HepG2 (cell line): ENCODE data around the gene DLG1. TPM values are rescaled to one million over a fixed set of nuclear protein-coding genes. Genes with fewer than 3 reads are reported as not detected.

Experiments
- HOXA3 ChIP-seq: sonication (generic); formaldehyde crosslinking; IDR thresholded peaks from 2 replicates; pipeline ENCODE4 v1.5.0; 2020; ENCODE audit warnings: missing genetic modification reagents
- MAZ ChIP-seq, 2 experiments: sonication (generic) in 1 of 2; formaldehyde crosslinking in 1 of 2; IDR thresholded peaks; 2 replicates each; pipeline versions ENCODE4 v1.5.0 to v1.6.1; 2012 to 2020; ENCODE audit warnings: low read depth in 2 of 2, mild to moderate bottlenecking in 2 of 2, borderline replicate concordance in 1 of 2, improper control_type of control experiment in 1 of 2, low read length in 1 of 2, missing genetic modification reagents in 1 of 2, moderate library complexity in 1 of 2
- NR2F6 ChIP-seq, 2 experiments: IDR thresholded peaks; 2 replicates each; pipeline ENCODE4 v1.6.1; 2016; ENCODE audit warnings: antibody characterized with exemption in 1 of 2, mild to moderate bottlenecking in 1 of 2
- PHF8 ChIP-seq: sonication (generic); formaldehyde crosslinking; IDR thresholded peaks from 2 replicates; pipeline ENCODE4 v1.5.0; 2020; ENCODE audit warnings: missing genetic modification reagents
- POLR2A ChIP-seq, 2 experiments: IDR thresholded peaks; 2 replicates each; pipeline ENCODE4 v1.6.1; 2011; ENCODE audit warnings: low read depth in 2 of 2, low read length in 2 of 2, mild to moderate bottlenecking in 1 of 2, moderate library complexity in 1 of 2; ENCODE audit not compliant: insufficient read depth in 1 of 2
- SALL1 ChIP-seq: sonication (generic); formaldehyde crosslinking; IDR thresholded peaks from 2 replicates; pipeline ENCODE4 v1.8.0; 2022; ENCODE audit warnings: mild to moderate bottlenecking, missing genetic modification reagents
- SOX13 ChIP-seq, 3 experiments: fragments of 450-650 bp in 1 of 3; sonication (generic) in 1 of 3; formaldehyde crosslinking in 1 of 3; IDR thresholded peaks in 2 of 3; conservative IDR thresholded peaks in 1 of 3; 2 replicates each; pipeline versions ENCODE4 v1.5.0 to v1.6.1; 2016 to 2020; ENCODE audit warnings: antibody characterized with exemption in 1 of 3, mild to moderate bottlenecking in 1 of 3, missing compliant biosample characterization in 1 of 3, missing genetic modification reagents in 1 of 3, moderate library complexity in 1 of 3
- SRSF1 ChIP-seq: fragments of 200-400 bp; formaldehyde crosslinking; optimal IDR thresholded peaks from 2 replicates; pipeline ENCODE3; 2017; ENCODE audit warnings: mild to moderate bottlenecking, low read depth, low read length, moderate library complexity
- SRY ChIP-seq: sonication (generic); formaldehyde crosslinking; IDR thresholded peaks from 2 replicates; pipeline ENCODE4 v1.8.0; 2022; ENCODE audit warnings: mild to moderate bottlenecking, missing genetic modification reagents
- ZFP91 ChIP-seq: sonication (generic); formaldehyde crosslinking; IDR thresholded peaks from 2 replicates; pipeline ENCODE4 v1.9.0; 2022; ENCODE audit warnings: missing genetic modification reagents, mild to moderate bottlenecking, borderline replicate concordance
- ZGPAT ChIP-seq: IDR thresholded peaks from 2 replicates; pipeline ENCODE4 v1.6.1; 2016; ENCODE audit warnings: mild to moderate bottlenecking
- ZMYM4 ChIP-seq: sonication (generic); formaldehyde crosslinking; IDR thresholded peaks from 2 replicates; pipeline ENCODE4 v1.8.1; 2023; ENCODE audit warnings: mild to moderate bottlenecking, missing genetic modification reagents
- ZNF331 ChIP-seq: sonication (generic); formaldehyde crosslinking; IDR thresholded peaks from 2 replicates; pipeline ENCODE4 v1.4.0; 2020; ENCODE audit warnings: missing genetic modification reagents
- ZNF431 ChIP-seq: sonication (generic); formaldehyde crosslinking; IDR thresholded peaks from 2 replicates; pipeline ENCODE4 v1.9.0; 2022; ENCODE audit warnings: missing genetic modification reagents, low read depth, mild to moderate bottlenecking, borderline replicate concordance
- ZNF432 ChIP-seq: sonication (generic); formaldehyde crosslinking; IDR thresholded peaks from 2 replicates; pipeline ENCODE4 v1.5.0; 2020; ENCODE audit warnings: missing genetic modification reagents, mild to moderate bottlenecking, borderline replicate concordance
- ZNF574 ChIP-seq: sonication (generic); formaldehyde crosslinking; IDR thresholded peaks from 2 replicates; pipeline ENCODE4 v1.4.0; 2020; ENCODE audit warnings: missing genetic modification reagents
- ZNF674 ChIP-seq: sonication (generic); formaldehyde crosslinking; IDR thresholded peaks from 2 replicates; pipeline ENCODE4 v1.5.0; 2020; ENCODE audit warnings: low read depth, mild to moderate bottlenecking, missing genetic modification reagents
- ZNF776 ChIP-seq: sonication (generic); formaldehyde crosslinking; IDR thresholded peaks from 2 replicates; pipeline ENCODE4 v1.4.0; 2020; ENCODE audit warnings: mild to moderate bottlenecking, missing genetic modification reagents
- polyA plus RNA-seq, 8 experiments: library from polyadenylated mRNA; depleted of rRNA in 3 of 8; stranded (reverse) in 7 of 8; unstranded in 1 of 8; fragments of >200 nt; fragmentation: Illumina TruSeq in 4 of 8; extraction: Trizol in 4 of 8; gene quantifications; 2 replicates each; pipeline versions ENCODE4 v1.2.1 to v1.2.3, GENCODE V29; 2011 to 2016; ENCODE audit warnings: low read depth in 4 of 8, missing spikeins in 1 of 8, mixed read lengths in 1 of 8; ENCODE audit not compliant: insufficient read depth in 1 of 8
- total RNA-seq, 5 experiments: library from RNA; depleted of rRNA; stranded (reverse); fragments of >200 nt; fragmentation: Illumina TruSeq; extraction: Trizol; gene quantifications; 2 replicates each; pipeline ENCODE4 v1.2.3, GENCODE V29; 2016; ENCODE audit warnings: low read depth in 1 of 5
- TF ChIP-seq, protein P1 (sequence below): sonication (generic); formaldehyde crosslinking; IDR thresholded peaks from 2 replicates; pipeline ENCODE4 v1.5.1; 2020; ENCODE audit warnings: missing genetic modification reagents, mild to moderate bottlenecking, borderline replicate concordance

DLG1 gene
- total and polyA plus RNA-seq, 2 of the 13 experiments (the other 11 are each of a cell fraction or from before 2014, with no cell fraction given), result 30.5 to 104 TPM

DNA sequence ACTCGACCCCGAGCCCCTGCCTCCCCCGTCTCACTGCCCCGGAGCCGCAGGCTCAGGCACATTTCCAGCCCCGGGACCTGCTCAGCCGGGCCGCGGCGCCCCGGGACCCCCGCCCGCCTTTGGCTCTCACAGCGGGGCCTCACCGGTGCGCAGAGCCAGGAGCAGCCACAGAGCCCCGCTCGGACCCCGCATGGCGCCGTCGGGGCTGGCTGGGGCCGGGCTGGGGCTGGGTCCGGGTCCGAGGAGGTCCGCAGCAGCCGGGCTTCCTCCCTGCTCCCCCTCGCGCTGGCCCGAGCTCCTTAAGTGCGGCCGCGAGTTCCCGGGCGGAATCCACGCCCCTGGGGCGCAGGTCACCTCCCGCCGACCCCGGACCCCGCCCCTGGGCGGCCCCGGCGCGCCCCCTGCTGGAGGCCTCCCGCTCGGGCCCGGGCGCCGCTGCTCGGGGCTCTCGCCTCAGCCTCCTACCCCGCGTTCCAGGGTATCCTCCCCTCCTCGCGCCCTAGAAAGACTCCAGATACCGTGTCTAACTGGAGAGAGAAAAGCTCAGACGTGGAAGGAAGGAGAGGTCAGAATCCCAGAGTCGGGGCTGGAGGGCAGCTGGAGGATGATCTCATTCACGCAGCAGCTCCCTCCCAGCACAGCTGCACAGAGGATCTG lies 268.8 kb downstream of the DLG1 start, which contains the start of gene MELTF (continued):
- TF ChIP-seq ZGPAT (CRISPR knock-in tag) (0 out of 2 replicates have a peak, but pooled peaks have one; percentile 19), SRSF1 (no peak), ZNF776 (peak; percentile 8; the same call in 1 of the 2 replicates), NR2F6 (IDR thresholded peaks at IDR 0.05) (no peak), NR2F6 (CRISPR knock-in tag; IDR thresholded peaks at IDR 0.05) (peak; percentile 65), ZNF432 (CRISPR knock-in tag) (no peak), ZNF431 (CRISPR knock-in tag) (no peak), ZNF331 (CRISPR knock-in tag) (0 out of 2 replicates have a peak, but pooled peaks have one; percentile 12), SALL1 (CRISPR knock-in tag) (peak; percentile 27; the same call in 1 of the 2 replicates), SRY (CRISPR knock-in tag) (peak; percentile 68; the same call in 1 of the 2 replicates), POLR2A (IDR thresholded peaks at IDR 0.05; ENCODE audit: insufficient read depth in 1 of 2, low read depth in 2 of 2, low read length in 2 of 2) (peak in 1 of 2 experiments; percentile 51; a peak in 1 of 4 replicates), ZMYM4 (CRISPR knock-in tag) (peak; percentile 39; the same call in 1 of the 2 replicates), SOX13 (IDR thresholded peaks at IDR 0.05) (no peak), SOX13 (CRISPR knock-in tag; conservative IDR thresholded peaks at IDR 0.05 in 1 of 2, IDR thresholded peaks at IDR 0.05 in 1 of 2) (0 out of 4 replicates have a peak, but pooled peaks of 1 of the 2 experiments have one; percentile 23), MAZ (IDR thresholded peaks at IDR 0.05; ENCODE audit: borderline replicate concordance, low read depth, low read length) (no peak; the same call in 1 of the 2 replicates), MAZ (CRISPR knock-in tag; IDR thresholded peaks at IDR 0.05; ENCODE audit: low read depth) (peak; percentile 37; the same call in 1 of the 2 replicates), PHF8 (CRISPR knock-in tag) (peak; percentile 45; the same call in 1 of the 2 replicates), ZNF674 (CRISPR knock-in tag) (no peak), ZNF574 (CRISPR knock-in tag) (no peak), ZFP91 (CRISPR knock-in tag) (peak; percentile 43; the same call in 1 of the 2 replicates), HOXA3 (CRISPR knock-in tag) (peak; percentile 17; the same call in 1 of the 2 replicates)
- TF ChIP-seq, protein P1, sequence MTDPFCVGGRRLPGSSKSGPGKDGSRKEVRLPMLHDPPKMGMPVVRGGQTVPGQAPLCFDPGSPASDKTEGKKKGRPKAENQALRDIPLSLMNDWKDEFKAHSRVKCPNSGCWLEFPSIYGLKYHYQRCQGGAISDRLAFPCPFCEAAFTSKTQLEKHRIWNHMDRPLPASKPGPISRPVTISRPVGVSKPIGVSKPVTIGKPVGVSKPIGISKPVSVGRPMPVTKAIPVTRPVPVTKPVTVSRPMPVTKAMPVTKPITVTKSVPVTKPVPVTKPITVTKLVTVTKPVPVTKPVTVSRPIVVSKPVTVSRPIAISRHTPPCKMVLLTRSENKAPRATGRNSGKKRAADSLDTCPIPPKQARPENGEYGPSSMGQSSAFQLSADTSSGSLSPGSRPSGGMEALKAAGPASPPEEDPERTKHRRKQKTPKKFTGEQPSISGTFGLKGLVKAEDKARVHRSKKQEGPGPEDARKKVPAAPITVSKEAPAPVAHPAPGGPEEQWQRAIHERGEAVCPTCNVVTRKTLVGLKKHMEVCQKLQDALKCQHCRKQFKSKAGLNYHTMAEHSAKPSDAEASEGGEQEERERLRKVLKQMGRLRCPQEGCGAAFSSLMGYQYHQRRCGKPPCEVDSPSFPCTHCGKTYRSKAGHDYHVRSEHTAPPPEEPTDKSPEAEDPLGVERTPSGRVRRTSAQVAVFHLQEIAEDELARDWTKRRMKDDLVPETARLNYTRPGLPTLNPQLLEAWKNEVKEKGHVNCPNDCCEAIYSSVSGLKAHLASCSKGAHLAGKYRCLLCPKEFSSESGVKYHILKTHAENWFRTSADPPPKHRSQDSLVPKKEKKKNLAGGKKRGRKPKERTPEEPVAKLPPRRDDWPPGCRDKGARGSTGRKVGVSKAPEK (CRISPR knock-in tag), result no peak
